Esophagus mucosa (tissue), 1 donor: ENCODE measurements around the gene ZNF248. TPM values are rescaled to one million over a fixed set of nuclear protein-coding genes. Genes with fewer than 3 reads are reported as not detected.
"Not testable (repeated sequence)": the region's sequence is repeated elsewhere in the genome, so short reads cannot be mapped to it uniquely, and the experiment has no call there.

ENCODE experiments used
- ATAC-seq: fragments of 200-7000 bp; cut with Tn5 transposase; one replicate; pipeline ENCODE4 v1.9.1; 2020
- total RNA-seq: library from RNA; stranded (reverse); gene quantifications from one replicate; pipeline ENCODE4 v1.2.4, GENCODE V29; 2023
- donor health status: DM: yes; HTN: yes; CAD: no.

The ZNF248 gene
- total RNA-seq, 1 donor from 2014 or later = 3.2 TPM

- no peak for ATAC-seq
Measured at GRCh38 chr10:37739181-37739580, 118.2 kb downstream of the ZNF248 start.

- not testable (repeated sequence) for ATAC-seq
Measured at GRCh38 chr10:37738241-37738640, 119.2 kb downstream of the ZNF248 start.

GRCh38 chr10:37737336-37737735, 120.1 kb downstream of the ZNF248 start:
- ATAC-seq = no peak

GRCh38 chr10:37736120-37736519, 121.3 kb downstream of the ZNF248 start:
- ATAC-seq = no peak

- no peak for ATAC-seq
Measured at GRCh38 chr10:37734971-37735370, 122.4 kb downstream of the ZNF248 start.

Other genes with a start within 250 kb of the ZNF248 start
- 2.8 TPM for gene ZNF25, start 119.0 kb upstream of the ZNF248 start, total RNA-seq
- 13.0 TPM for gene ZNF33A, start 153.1 kb upstream of the ZNF248 start, total RNA-seq
- gene ZNF37A, start 236.7 kb upstream of the ZNF248 start, total RNA-seq = 5.6 TPM